Right ventricle myocardium inferior (tissue), 1 donor: Measurements from ENCODE around the gene GMNN. TPM values are rescaled to one million over a fixed set of nuclear protein-coding genes. Genes with fewer than 3 reads are reported as not detected.
"Not testable (repeated sequence)": the region's sequence is repeated elsewhere in the genome, so short reads cannot be mapped to it uniquely, and the experiment has no call there.

Experiments
- ATAC-seq: fragments of 200-7000 bp; cut with Tn5 transposase; one replicate; pipeline ENCODE4 v1.9.1; 2020; ENCODE audit warnings: mild to moderate bottlenecking, moderate library complexity
- DNase-seq: peaks from one replicate; pipeline ENCODE4 v3.0.0; 2021; ENCODE audit errors: missing footprints
- intact Hi-C: fragments of 100-400 bp; cut with DNase I; formaldehyde crosslinking; loops from one replicate; pipeline ENCODE4 v1.11.0; 2022
- total RNA-seq: library from RNA; stranded (reverse); fragmentation: NEBNext Ultra II Directional; extraction: Animal tissue kit (Norgen Biotek cat#: 25700); gene quantifications from one replicate; pipeline ENCODE4 v1.2.1, GENCODE V29; 2021
- donor health status: DM: no; HTN: yes; CAD: no; lungs with severe emphysema.

GMNN gene
- total RNA-seq, 1 donor from 2014 or later = 8.1 TPM

DNA sequence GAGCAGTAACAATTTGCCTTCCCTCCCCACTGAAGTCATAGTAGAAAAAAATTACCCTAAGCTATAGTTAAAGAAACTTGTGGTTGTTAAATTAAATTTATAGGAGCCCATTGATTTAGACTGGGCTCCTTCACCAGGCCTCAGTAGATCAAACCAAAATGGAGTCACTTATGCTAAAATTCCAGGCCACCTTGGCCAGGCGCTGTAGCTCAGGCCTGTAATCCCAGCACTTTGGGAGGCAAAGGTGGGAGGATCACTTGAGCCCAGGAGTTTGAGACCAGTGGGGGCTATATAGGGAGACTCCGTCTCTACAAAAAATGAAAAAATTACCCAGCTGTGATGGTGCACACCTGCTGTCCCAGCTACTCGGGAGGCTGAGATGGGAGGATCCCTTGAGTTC is 15.0 kb upstream of the GMNN start:
- ATAC-seq (no peak), DNase-seq (no peak)
- intact Hi-C loops = loop anchor here (5.0 kb wide), 1 partner anchor 177 kb away; no protein-coding TSS in a partner anchor

DNA sequence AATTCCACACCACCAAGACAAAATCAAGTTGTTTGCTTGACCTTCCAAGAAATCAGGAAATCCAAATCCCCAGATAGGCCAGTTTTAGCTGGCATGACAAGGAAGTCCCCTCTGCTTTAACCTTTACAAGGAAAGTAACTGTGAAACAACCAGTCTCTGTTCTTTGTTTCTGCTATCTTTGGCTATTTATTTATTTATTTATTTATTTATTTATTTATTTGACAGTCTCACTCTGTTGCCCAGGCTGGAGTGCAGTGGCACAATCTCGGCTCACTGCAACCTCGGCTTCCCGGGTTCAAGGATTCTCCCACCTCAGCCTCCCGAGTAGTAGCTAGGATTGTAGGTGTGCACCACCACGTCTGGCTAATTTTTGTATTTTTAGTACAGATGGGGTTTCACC is 14.5 kb upstream of the GMNN start:
- ATAC-seq = no peak
- no peak for DNase-seq
- intact Hi-C loops = loop anchor here (5.0 kb wide), 1 partner anchor 178 kb away; no protein-coding TSS in a partner anchor

DNA sequence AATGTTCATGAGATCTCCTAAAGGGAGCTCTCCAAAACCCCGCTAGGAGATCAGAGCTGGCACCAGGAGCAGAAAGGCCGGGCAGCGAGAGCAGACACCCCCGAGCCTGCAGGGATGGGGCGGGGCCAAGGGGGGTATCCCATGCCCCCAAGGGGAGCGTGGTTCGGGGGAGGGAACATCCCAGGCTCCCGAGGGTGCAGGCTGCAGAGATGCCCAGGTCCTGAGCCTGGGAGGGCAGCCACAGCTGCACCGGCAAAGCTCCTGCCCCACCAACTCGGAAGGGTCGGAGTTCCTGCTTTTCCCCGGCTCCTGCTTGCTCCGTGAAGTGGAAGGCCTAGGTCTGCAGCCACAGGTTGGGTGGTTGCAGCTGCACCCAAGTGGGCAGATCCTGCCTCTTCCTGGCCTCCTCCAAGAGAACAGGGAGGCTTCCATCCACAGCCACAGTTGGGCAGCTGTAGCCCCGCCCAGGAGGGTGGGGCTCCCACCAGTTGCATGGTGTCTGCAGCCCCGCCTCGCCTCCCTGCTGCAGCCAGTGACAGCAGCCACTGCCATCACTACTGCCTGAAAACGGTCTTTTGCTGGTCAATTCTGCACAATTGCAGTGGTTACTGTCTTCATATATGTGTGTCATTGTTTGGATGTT is 13.4 kb upstream of the GMNN start:
- intact Hi-C loops = loop anchor here (5.0 kb wide), 1 partner anchor 179 kb away; no protein-coding TSS in a partner anchor
- no peak for ATAC-seq
- DNase-seq = no peak

GRCh38 chr6:24761851-24762250 is 12.9 kb upstream of the GMNN start:
- ATAC-seq = no peak
- intact Hi-C loops = loop anchor here (5.0 kb wide), 1 partner anchor 180 kb away; no protein-coding TSS in a partner anchor
- no peak for DNase-seq

DNA sequence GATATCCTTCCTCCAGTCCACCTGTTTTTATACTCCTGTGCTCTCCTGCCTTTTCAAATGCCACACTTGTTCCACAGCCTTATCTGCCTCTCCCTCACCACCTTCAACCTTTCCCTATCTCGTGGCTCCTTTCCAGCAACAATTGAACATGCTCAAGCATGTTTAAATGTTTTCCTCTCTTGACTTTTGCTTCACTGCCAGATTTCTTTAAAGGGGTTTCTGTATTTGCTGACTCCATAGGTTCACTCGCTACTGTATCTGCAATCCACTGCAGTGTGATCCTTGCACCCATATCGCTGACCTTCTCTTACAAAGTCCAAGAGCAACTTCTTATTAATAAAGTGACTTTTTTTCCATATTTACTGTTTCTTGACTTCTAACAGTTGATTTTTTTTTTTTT is 11.2 kb upstream of the GMNN start:
- DNase-seq (no peak), ATAC-seq (no peak)
- intact Hi-C loops = loop anchor here (5.0 kb wide), 1 partner anchor 181 kb away; no protein-coding TSS in a partner anchor

- not testable (repeated sequence) for ATAC-seq, DNase-seq
- intact Hi-C loops = loop anchor here (5.0 kb wide), 1 partner anchor 183 kb away; no protein-coding TSS in a partner anchor
Measured at GRCh38 chr6:24764833-24765828, 9.6 kb upstream of the GMNN start.

GRCh38 chr6:24765968-24766367 is 8.8 kb upstream of the GMNN start:
- intact Hi-C loops, ATAC-seq, DNase-seq: not testable (repeated sequence)

DNA sequence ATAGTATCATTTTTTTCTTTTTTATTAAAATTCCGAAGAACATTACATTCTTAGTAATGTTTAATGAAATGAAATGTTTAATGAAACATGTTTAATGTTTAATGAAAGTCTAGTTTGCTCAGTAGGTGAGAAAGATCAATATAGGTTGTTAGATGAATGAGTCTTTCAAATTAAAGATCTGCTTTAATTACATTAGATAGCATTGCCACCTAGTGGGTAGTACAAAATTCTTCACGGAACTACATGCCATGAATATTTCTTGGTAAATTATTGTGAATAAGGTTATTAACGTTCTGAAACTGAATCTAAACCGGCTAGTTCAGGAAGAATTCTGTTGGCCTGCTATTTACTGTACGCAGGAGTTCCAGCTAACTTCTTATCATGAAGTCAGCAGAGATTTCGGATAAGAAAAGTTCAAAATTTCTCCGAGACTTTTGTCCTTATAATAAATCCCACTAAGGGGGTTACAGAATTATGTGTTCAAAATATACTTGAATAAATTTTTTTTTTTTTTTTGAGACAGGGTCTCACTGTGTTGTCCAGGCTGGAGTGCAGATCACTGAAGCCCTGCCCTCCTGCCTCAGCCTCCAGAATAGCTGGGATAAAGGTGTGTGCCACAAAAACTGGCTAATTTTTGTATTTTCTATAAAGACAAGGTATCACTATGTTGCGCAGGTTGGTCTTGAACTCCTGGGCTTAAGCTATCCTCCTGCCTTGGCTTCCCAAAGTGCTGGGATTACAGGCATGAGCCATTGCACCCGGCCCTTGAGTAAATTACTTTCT is 7.9 kb upstream of the GMNN start:
- intact Hi-C loops = no loop called here
- ATAC-seq (no peak), DNase-seq (no peak)

DNA sequence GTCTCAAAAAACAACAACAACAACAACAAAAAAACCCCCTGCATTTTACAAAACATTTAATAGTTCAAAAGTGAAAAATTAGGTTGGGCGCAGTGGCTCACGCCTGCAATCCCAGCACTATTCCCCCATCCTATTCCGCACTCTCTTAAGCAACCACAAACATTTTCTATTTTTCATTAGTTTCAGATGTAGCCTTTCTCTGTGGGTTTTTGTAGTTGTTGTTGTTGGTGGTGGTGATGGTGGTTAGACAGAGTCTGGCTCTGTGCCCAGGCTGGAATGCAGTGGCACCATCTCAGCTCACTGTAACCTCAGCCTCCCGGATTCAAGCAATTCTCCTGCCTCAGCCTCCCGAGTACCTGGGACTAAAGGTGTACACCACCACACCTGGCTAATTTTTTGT is 6.4 kb upstream of the GMNN start:
- ATAC-seq = no peak
- DNase-seq = no peak
- intact Hi-C loops = no loop called here

- intact Hi-C loops = loop anchor here (2.0 kb wide), 1 partner anchor 55 kb away; no protein-coding TSS in a partner anchor
- DNase-seq = no peak
- peak; percentile 3 for ATAC-seq
Measured at GRCh38 chr6:24775520-24776058, 852 bp downstream of the GMNN start.

DNA sequence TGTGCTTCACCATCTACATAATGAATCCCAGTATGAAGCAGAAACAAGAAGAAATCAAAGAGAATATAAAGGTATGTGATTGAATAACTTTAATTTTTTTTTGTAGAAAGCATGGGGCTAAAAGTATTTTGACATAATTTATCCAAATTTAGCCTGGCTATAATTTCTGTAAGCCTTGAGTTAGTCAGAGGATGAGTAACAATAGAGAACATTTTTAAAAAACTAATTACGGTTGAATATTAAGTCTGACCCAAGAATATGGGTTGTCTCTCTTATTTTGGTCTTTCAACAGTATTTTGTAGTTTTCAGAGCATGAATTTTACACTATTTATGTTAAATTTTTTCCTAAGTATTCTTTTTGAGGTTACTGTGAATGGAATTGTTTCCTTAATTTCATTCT is 2.5 kb downstream of the GMNN start:
- ATAC-seq (no peak), DNase-seq (no peak)
- intact Hi-C loops = no loop called here

- DNase-seq = no peak
- no peak for ATAC-seq
- intact Hi-C loops = no loop called here
Measured at GRCh38 chr6:24778121-24778520, 3.4 kb downstream of the GMNN start.

DNA sequence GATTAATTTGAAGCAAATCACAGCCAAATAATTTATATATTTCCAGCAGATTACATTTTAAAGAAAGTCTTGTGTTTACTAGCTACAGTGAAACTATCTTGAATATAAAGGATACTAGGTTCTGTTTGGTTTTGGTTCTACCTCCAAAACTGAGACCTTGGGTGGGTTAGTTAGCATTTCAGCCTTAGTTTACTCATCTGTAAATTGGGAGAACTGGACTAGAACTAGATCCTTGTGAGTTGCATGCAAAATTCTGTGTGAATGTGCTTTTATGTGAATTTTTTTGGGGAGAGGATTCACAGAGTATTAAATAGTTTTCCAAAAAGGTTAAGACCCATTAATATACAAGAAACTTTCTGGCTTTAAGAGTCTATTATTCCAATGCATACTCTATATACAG is 4.1 kb downstream of the GMNN start:
- no peak for DNase-seq
- intact Hi-C loops = no loop called here

DNA sequence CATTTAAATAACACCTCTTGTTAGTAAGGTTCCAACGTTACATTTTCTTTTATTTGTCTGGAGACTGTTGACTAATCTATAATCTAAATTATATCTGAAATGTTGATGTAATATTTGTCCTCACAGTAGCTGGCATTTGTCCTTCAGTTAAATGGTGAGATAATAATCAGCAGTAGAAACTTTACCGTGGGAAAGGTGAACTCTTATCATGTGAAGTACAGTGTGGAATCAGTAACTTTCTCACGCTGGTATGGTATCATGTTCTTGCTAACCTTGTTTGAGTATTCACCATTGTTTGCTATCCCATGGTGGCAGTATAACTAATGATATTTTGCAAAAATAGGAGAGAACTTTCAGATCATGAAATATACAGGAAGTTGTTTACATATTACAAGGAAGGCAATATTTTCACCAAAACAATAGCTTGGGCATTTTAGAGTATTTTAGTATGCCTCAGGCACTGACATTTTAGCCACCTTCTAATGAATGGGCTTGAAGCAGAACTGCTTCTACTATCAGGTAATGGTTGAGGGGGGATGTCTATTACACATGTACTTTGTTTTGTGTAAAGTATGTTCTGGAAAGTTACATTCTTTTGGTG is 4.8 kb downstream of the GMNN start:
- intact Hi-C loops = no loop called here
- DNase-seq (no peak), ATAC-seq (no peak)

More for the DNA sequence above, 4.1 kb downstream of the GMNN start:
- ATAC-seq = no peak

GRCh38 chr6:24780206-24780605 is 5.5 kb downstream of the GMNN start:
- no peak for DNase-seq
- intact Hi-C loops = no loop called here
- ATAC-seq = no peak

DNA sequence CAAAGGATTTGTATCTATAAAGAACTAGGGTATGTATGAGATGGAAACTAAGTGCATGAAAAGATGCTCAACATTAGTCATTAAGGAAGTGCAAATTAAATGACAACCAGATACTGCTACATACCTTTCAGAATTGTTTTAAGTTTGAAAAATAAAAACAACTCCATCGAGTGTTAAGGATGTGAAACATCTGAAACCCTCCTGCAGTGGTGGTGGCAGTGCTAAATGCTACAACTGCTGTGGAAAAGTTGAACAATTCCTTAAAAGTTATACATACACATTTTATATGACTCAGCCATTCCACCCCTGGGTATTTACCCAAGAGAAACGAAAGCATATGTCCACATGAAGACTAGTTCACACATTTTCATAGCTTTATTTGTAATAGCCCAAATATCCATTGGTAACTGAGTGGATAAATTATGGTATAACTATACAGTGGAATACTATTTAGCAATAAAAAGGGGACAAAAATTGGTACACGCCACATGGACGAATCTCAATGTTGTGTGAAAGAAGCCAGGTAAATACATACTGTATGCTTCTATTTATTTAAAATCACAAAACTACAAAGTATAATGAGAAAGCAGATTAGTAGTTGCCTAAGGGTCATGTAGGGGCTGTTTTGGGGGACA is 13.4 kb downstream of the GMNN start:
- DNase-seq (no peak), ATAC-seq (no peak)
- intact Hi-C loops = no loop called here

DNA sequence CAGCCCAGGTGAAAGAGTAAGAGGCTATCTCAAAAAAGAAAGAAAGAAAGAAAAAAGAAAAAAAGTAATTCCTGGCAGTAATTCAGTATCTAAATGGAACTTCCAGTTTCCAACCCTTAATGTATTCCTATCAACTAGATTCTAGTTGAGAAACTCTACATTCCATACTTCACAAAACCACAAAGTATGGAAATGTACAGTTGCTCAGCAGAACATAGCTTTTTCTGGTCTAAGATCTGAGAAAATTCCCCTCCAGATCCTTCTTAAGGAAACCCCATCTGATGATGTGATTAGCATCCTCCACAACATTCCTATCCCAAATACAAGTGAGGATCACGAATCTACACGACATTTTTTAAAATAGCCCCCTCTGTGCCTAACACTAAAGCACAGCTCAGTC is 20.4 kb downstream of the GMNN start:
- ATAC-seq = no peak
- no peak for DNase-seq
- intact Hi-C loops = no loop called here
